Memory B cell (primary cell): ENCODE measurements around the gene TRIM40.

ENCODE experiments used
- ATAC-seq: fragments of 150-1000 bp; cut with Tn5 transposase; 2 replicates; pipeline ENCODE4 v1.10.0; 2021; ENCODE audit warnings: low read depth, mild to moderate bottlenecking, moderate library complexity
- DNase-seq, 2 donors: peaks; one replicate each; pipeline ENCODE4 v3.0.0; 2022; ENCODE audit warnings: low spot score in 2 of 2
- H3K27ac Mint-ChIP-seq: one replicate; pipeline ENCODE4 v1.8.0; 2022; ENCODE audit warnings: mild to moderate bottlenecking, moderate library complexity, mixed read lengths
- H3K27me3 Mint-ChIP-seq: one replicate; pipeline ENCODE4 v1.8.0; 2022; ENCODE audit warnings: mixed read lengths
- H3K36me3 Mint-ChIP-seq: one replicate; pipeline ENCODE4 v1.8.0; 2022; ENCODE audit warnings: mild to moderate bottlenecking, mixed read lengths
- H3K4me1 Mint-ChIP-seq: one replicate; pipeline ENCODE4 v1.8.0; 2022; ENCODE audit warnings: mixed read lengths
- H3K4me3 Mint-ChIP-seq: one replicate; pipeline ENCODE4 v1.8.0; 2022; ENCODE audit warnings: mild to moderate bottlenecking, moderate library complexity, mixed read lengths
- H3K9me3 Mint-ChIP-seq: one replicate; pipeline ENCODE4 v1.8.0; 2022; ENCODE audit warnings: mixed read lengths

TRIM40 gene

GRCh38 chr6:30149858-30150550 lies 14.1 kb downstream of the TRIM40 start:
- no peak for DNase-seq
- Mint-ChIP-seq H3K27ac (no peak overlapping the region), H3K27me3 (peaks cover 27% of the 10 kb centered on the region), H3K4me1 (no peaks in the 10 kb centered on the region), H3K9me3 (no peaks in the 10 kb centered on the region), H3K4me3 (no peak overlapping the region), H3K36me3 (no peaks in the 10 kb centered on the region)
- no peak for ATAC-seq

- H3K9me3 Mint-ChIP-seq, result no peaks in the 10 kb centered on the region
These were observed 14.9 kb downstream of the TRIM40 start for GRCh38 chr6:30150671-30151395.

DNA sequence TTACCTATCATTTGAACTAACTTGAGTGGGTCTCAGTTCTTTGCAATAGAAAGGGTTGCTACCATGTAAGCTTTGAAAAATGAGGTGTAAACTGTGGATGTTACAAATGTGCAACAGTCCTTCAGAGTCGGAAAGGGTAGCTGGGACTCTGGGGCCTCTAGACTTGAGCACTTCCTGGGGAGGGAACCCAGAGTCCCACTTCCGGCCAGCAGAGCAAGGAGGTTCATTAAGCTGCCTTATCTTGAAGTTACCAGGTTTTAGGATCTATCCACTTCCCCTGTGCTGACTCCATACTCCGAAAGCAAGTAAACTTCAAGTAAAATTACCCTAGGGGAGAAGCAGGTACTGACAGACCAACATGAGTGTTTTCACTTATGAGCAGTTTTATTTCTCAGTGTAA lies 15.6 kb downstream of the TRIM40 start:
- no peak overlapping the region for H3K27ac Mint-ChIP-seq
- no peak for ATAC-seq
- no peak overlapping the region for H3K4me3 Mint-ChIP-seq
- no peaks in the 10 kb centered on the region for H3K4me1 Mint-ChIP-seq
- no peak for DNase-seq
- peaks cover 26% of the 10 kb centered on the region for H3K27me3 Mint-ChIP-seq
- H3K9me3 Mint-ChIP-seq, result no peaks in the 10 kb centered on the region
- H3K36me3 Mint-ChIP-seq, result no peaks in the 10 kb centered on the region

More at GRCh38 chr6:30150671-30151395, 14.9 kb downstream of the TRIM40 start:
- Mint-ChIP-seq H3K4me1 (no peaks in the 10 kb centered on the region), H3K4me3 (no peak overlapping the region), H3K36me3 (no peaks in the 10 kb centered on the region), H3K27ac (no peak overlapping the region), H3K27me3 (peaks cover 26% of the 10 kb centered on the region)
- ATAC-seq (no peak), DNase-seq (no peak)

DNA sequence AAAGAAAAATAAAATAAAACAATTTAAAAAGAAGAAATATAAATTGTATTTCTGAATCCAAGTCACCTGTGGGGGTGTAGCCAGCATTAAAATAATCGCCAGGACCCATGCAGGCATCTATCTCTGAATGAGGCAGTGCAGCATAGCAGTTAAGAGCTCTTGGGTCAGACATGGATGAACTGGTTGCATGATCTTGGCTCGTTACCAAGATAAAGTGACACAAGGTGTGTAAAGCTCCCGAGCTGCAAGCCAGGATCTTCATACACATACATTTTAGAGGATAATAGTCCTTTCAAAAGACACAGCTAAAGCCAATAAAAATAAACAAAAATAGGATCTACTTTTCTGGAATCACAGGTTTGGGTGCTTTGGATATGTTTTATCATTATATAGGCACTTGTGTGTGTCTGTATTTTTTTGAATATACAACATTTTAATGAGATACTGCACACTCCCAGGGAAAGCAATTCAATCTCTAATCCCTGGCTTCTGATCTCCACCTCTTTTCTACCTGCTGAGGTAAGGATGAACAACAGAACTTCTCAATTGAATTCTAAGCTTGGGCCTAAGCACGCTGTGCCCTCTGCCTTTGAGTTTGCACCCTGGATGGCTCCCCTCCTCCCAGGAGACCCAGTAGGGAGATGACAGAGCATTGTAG lies 16.2 kb downstream of the TRIM40 start:
- Mint-ChIP-seq H3K27me3 (peaks cover 26% of the 10 kb centered on the region), H3K4me1 (no peaks in the 10 kb centered on the region), H3K36me3 (no peaks in the 10 kb centered on the region), H3K27ac (no peak overlapping the region), H3K9me3 (no peaks in the 10 kb centered on the region), H3K4me3 (no peak overlapping the region)
- DNase-seq, result no peak
- no peak for ATAC-seq

GRCh38 chr6:30152910-30153610 lies 17.1 kb downstream of the TRIM40 start:
- no peaks in the 10 kb centered on the region for H3K4me1 Mint-ChIP-seq
- H3K9me3 Mint-ChIP-seq, result no peaks in the 10 kb centered on the region
- H3K36me3 Mint-ChIP-seq, result no peaks in the 10 kb centered on the region
- H3K27me3 Mint-ChIP-seq, result peaks cover 20% of the 10 kb centered on the region
- H3K27ac Mint-ChIP-seq, result no peak overlapping the region
- ATAC-seq, result no peak
- DNase-seq, result no peak
- H3K4me3 Mint-ChIP-seq, result no peak overlapping the region

- H3K27ac Mint-ChIP-seq, result no peak overlapping the region
- H3K4me3 Mint-ChIP-seq, result no peak overlapping the region
- no peak for ATAC-seq
- H3K4me1 Mint-ChIP-seq, result no peaks in the 10 kb centered on the region
- H3K9me3 Mint-ChIP-seq, result no peaks in the 10 kb centered on the region
- H3K27me3 Mint-ChIP-seq, result peaks cover 18% of the 10 kb centered on the region
- no peaks in the 10 kb centered on the region for H3K36me3 Mint-ChIP-seq
- no peak for DNase-seq
These were observed 18.1 kb downstream of the TRIM40 start for GRCh38 chr6:30154061-30154460.

- no peak overlapping the region for H3K27ac Mint-ChIP-seq
- no peaks in the 10 kb centered on the region for H3K9me3 Mint-ChIP-seq
- H3K36me3 Mint-ChIP-seq, result no peaks in the 10 kb centered on the region
- no peak overlapping the region for H3K4me3 Mint-ChIP-seq
- no peaks in the 10 kb centered on the region for H3K4me1 Mint-ChIP-seq
- DNase-seq, result no peak
- ATAC-seq, result no peak
- H3K27me3 Mint-ChIP-seq, result peaks cover 19% of the 10 kb centered on the region
These were observed 19.0 kb downstream of the TRIM40 start for GRCh38 chr6:30154709-30155519.

DNA sequence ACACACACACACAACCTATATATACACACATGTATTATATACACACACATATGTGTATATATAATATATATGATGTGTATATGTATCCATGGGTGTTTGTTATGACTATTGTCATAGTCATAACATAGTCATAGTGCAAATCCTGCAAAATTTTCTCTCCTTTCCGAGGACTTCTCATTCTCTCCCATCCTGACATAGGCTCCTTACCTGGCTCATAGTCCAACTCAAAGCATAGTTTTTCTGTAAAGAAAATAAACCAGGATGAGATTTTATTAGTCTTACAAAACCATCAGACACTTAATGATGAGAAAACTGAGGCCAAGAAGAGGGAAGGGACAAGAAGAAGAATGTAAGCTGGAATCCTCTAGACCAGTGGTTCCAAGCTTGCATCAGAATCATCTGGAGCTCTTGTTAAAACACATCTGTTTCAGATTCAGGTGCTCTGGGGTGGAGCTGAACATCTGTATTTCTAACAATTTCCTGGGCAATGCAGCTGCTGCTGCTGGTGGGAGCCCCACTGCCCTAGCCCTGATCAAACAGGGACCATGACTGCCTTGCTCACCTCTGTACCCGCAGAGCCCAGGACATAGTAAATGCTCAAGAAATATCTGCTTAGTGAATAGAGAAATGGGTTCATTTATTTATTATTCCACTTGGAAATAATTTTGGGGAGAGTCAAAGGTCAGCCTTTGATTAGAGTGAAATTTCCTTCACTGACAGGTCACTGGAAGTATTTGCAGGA lies 19.8 kb downstream of the TRIM40 start:
- ATAC-seq, result no peak
- DNase-seq, result no peak
- H3K27ac Mint-ChIP-seq, result no peak overlapping the region
- H3K36me3 Mint-ChIP-seq, result no peaks in the 10 kb centered on the region
- no peak overlapping the region for H3K4me3 Mint-ChIP-seq
- H3K4me1 Mint-ChIP-seq, result no peaks in the 10 kb centered on the region
- H3K27me3 Mint-ChIP-seq, result peaks cover 14% of the 10 kb centered on the region
- H3K9me3 Mint-ChIP-seq, result no peaks in the 10 kb centered on the region

GRCh38 chr6:30156262-30156599 lies 20.3 kb downstream of the TRIM40 start:
- ATAC-seq (no peak), DNase-seq (no peak)
- H3K4me1 Mint-ChIP-seq, result no peaks in the 10 kb centered on the region
- no peak overlapping the region for H3K27ac Mint-ChIP-seq
- peaks cover 14% of the 10 kb centered on the region for H3K27me3 Mint-ChIP-seq
- H3K9me3 Mint-ChIP-seq, result no peaks in the 10 kb centered on the region
- H3K4me3 Mint-ChIP-seq, result no peak overlapping the region
- H3K36me3 Mint-ChIP-seq, result no peaks in the 10 kb centered on the region

DNA sequence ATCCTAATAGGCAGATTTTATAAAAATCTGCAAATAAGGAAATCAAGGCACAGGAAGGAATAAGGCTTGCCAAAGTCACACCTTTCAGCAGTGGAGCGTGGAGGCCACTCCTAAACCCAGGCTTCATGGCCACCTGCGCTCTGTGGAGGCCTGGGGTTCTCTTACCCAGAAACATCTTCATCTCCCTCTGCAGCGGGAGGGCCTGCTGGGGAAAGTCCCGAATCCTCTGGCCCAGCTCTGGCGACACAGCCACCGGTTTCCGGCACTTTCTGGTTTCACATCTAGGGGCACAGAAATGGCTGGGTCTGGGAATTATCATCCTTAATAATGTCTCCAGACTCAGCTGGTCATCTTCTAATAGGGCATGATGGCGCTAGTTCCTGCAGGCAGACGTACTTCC lies 20.8 kb downstream of the TRIM40 start:
- Mint-ChIP-seq H3K27me3 (peaks cover 14% of the 10 kb centered on the region), H3K27ac (no peak overlapping the region), H3K36me3 (no peaks in the 10 kb centered on the region), H3K4me3 (no peak overlapping the region), H3K4me1 (no peaks in the 10 kb centered on the region), H3K9me3 (no peaks in the 10 kb centered on the region)
- DNase-seq (no peak), ATAC-seq (no peak)

DNA sequence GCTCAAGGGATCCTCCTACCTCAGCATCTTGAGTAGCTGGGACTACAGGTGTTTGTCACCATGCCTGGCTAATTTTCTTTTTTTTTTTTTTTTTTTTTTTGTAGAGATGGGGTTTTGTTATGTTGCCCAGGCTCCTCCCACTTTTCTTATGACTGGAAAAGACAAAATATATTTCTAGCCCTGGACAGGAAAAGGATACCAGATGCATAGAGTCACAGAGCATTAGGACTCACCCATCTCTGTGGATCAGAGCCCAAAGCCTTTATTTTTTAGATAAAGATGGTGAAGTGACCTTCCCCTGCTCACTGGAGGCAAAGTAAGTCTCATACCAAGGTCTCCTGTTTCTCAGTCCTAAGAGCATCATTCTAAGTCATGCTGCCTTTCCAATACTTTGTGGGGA lies 21.6 kb downstream of the TRIM40 start:
- no peaks in the 10 kb centered on the region for H3K36me3 Mint-ChIP-seq
- H3K27me3 Mint-ChIP-seq, result peaks cover 17% of the 10 kb centered on the region
- no peak overlapping the region for H3K27ac Mint-ChIP-seq
- no peak for ATAC-seq
- DNase-seq, result no peak
- H3K4me3 Mint-ChIP-seq, result no peak overlapping the region
- no peaks in the 10 kb centered on the region for H3K9me3 Mint-ChIP-seq
- H3K4me1 Mint-ChIP-seq, result no peaks in the 10 kb centered on the region

DNA sequence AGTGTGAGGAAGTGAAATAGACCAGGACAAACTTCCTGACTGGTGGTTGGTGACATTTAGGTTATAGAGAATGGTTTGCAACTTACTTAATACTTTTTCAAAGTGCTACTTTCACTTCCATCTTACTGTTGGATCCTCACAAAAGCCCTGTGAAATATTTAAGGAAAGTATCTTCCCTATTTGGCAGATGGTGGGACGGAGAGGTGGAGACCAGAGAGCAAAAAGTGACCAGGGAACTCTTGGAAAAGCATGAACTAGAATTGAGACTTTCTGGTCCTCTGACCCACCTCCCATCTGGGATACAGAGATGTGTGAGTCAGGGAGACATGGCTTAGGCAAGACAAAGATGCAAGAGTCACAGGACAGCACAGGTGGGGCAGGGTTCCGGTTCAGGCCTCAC lies 22.1 kb downstream of the TRIM40 start:
- Mint-ChIP-seq H3K36me3 (no peaks in the 10 kb centered on the region), H3K4me1 (no peaks in the 10 kb centered on the region), H3K27ac (no peak overlapping the region), H3K4me3 (no peak overlapping the region), H3K27me3 (peaks cover 16% of the 10 kb centered on the region), H3K9me3 (no peaks in the 10 kb centered on the region)
- no peak for DNase-seq
- no peak for ATAC-seq

DNA sequence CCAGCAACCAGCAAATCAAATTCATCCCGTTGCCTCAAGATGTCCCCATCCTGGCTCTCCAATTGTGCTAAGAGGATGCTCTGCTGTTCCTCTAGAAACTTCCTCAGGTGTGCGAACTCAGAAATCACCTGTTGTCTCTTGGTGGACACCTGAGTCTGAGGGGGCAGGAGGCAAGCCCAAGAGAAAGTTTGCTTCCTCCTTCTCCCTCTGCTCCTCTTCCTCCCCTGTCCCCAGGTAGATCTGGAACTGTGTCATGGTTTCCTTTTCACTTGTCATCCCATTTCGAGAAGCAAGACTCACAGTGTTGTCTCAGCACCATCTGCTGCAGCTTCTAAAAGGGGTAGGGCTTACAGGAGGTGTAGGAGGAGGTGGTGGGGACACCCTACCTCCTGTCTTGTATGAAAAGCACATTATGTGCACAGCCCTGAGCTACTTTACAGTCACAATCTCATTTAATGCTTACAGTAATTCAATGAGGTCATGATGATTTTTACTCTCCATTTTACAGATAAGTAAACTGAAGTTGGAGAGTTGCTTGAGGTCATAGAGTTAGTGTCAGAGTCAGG lies 22.6 kb downstream of the TRIM40 start:
- Mint-ChIP-seq H3K36me3 (no peaks in the 10 kb centered on the region), H3K27me3 (peaks cover 14% of the 10 kb centered on the region), H3K4me3 (no peak overlapping the region), H3K27ac (no peak overlapping the region), H3K9me3 (no peaks in the 10 kb centered on the region), H3K4me1 (no peaks in the 10 kb centered on the region)
- ATAC-seq (no peak), DNase-seq (no peak)
